Muscle of leg (tissue), 11 donors: ENCODE measurements around the gene NHSL2. TPM values are rescaled to one million over a fixed set of nuclear protein-coding genes. Genes with fewer than 3 reads are reported as not detected.
A peak's percentile ranks its signal among the peaks of the same experiment; 100 is the strongest.

Experiments used
- DNase-seq: peaks from one replicate; pipeline ENCODE4 v3.0.0; 2013
- H3K27ac ChIP-seq: one replicate; pipeline ENCODE4 v1.5.1; 2013; ENCODE audit warnings: mild to moderate bottlenecking, low read length, control low read depth
- H3K27me3 ChIP-seq: one replicate; pipeline ENCODE4 v1.6.1; 2013; ENCODE audit warnings: low read length; ENCODE audit not compliant: control insufficient read depth, insufficient read depth
- H3K36me3 ChIP-seq: one replicate; pipeline ENCODE4 v1.6.1; 2013; ENCODE audit warnings: low read length; ENCODE audit not compliant: control insufficient read depth, insufficient read depth
- H3K4me1 ChIP-seq: one replicate; pipeline ENCODE4 v1.6.1; 2013; ENCODE audit warnings: low read length; ENCODE audit not compliant: control insufficient read depth, insufficient read depth
- H3K4me3 ChIP-seq: one replicate; pipeline ENCODE4 v1.5.1; 2013; ENCODE audit warnings: low read length, control low read depth
- H3K9me3 ChIP-seq: replicated peaks from 2 replicates; pipeline ENCODE4 v1.6.1; 2013; ENCODE audit warnings: low read depth, low read length; ENCODE audit not compliant: control insufficient read depth
- WGBS: methylation state at CpG from one replicate; pipeline ENCODE4 v1.1.5; 2013; ENCODE audit warnings: missing lambda C conversion rate; ENCODE audit not compliant: insufficient coverage; 5-methylcytosine and 5-hydroxymethylcytosine counted together
- polyA plus RNA-seq, 8 donors: library from polyadenylated mRNA; unstranded; fragments of 120-200 nt; gene quantifications; one replicate each; pipeline versions ENCODE4 v1.2.1 to v1.2.3, GENCODE V29; 2013; ENCODE audit warnings: inconsistent platforms in 1 of 8, low replicate concordance in 1 of 8; ENCODE audit not compliant: insufficient read length in 8 of 8, insufficient read depth in 1 of 8
- total RNA-seq: library from RNA; stranded (reverse); fragments of 120-200 nt; gene quantifications from one replicate; pipeline ENCODE4 v1.2.4, GENCODE V29; 2013

Gene NHSL2
- total and polyA plus RNA-seq, 9 donors = 6.6 to 11.1 (median 8.3) TPM

GRCh38 chrX:72026341-72027023 lies 115.8 kb downstream of the NHSL2 start:
- Histone ChIP-seq H3K27ac (no peak overlapping the region), H3K4me3 (no peak overlapping the region), H3K9me3 (no peaks in the 10 kb centered on the region), H3K4me1 (peaks cover 13% of the 10 kb centered on the region), H3K36me3 (no peaks in the 10 kb centered on the region), H3K27me3 (peaks cover 57% of the 10 kb centered on the region)
- DNase-seq = no peak
- WGBS = no CpG with 5 or more reads among the region's 3 CpGs

DNA sequence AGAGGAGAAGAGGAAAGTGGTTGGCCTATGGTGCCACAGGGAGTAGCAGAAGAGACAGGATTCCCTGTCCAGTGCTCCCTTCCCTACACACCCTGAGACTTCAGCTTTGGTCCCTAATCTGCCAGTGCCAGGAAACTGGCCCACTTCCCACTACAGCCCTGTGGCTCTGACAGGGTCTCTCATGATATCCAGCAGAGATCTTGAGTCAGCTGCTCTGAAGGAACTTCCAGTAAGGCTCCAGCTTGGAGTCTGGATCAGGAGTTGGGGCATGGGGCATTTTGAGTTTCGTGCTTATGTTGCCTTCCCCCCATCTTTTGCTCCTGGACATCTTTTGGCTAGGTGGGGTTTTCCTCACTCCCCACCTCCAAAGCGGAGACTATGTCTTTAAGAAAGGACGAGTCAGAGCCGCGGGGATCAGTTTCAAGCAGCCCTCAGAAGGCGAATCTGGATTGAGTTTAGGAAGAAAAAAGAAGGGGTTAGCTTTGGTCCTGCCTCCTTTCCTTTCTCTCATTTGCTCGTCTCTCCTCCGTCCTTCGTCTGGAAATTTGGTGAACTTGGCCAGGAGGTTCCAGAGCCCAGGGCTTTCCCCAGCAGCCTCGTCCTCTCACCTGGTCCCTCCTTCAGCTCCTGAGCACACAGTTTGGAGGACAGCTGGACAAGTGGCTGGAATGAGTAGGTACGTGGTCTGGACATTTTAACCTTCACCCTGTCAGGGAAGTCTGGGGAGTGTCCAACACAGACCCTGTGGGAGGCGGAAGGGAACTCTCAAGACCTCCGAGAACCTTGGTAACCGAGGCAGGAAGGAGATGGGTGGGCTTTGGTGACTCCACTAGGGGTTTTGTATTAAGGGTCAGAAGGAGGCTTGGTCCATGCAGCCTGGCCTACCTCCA lies 116.6 kb downstream of the NHSL2 start:
- Histone ChIP-seq H3K27ac (no peak overlapping the region), H3K4me1 (peaks cover 13% of the 10 kb centered on the region), H3K36me3 (no peaks in the 10 kb centered on the region), H3K9me3 (no peaks in the 10 kb centered on the region), H3K27me3 (peaks cover 52% of the 10 kb centered on the region), H3K4me3 (no peak overlapping the region)
- peak; percentile 44 for DNase-seq
- 21% methylated on average over 2 of the region's 14 CpGs for WGBS

DNA sequence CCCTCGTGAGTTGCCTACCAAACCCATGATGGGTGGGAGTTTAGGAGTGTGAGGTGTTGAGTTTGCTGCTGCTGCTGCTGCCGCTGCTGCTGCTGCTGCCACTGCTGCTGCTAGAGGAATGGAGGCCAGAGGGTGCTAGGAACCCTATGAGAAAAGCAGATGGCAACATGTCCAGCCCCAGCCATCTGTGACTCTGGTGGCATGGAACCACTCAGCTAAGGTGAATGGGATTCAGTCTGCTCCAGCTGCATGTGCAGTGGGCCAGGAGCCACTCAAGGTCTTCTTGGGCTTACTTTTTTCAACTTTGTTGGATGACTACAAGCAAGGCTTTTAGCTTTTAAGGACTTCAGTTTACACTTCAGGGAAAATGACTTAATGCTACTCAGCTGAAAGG lies 117.3 kb downstream of the NHSL2 start:
- DNase-seq = no peak
- Histone ChIP-seq H3K4me3 (no peak overlapping the region), H3K4me1 (peaks cover 13% of the 10 kb centered on the region), H3K9me3 (no peaks in the 10 kb centered on the region), H3K27me3 (peaks cover 50% of the 10 kb centered on the region), H3K36me3 (no peaks in the 10 kb centered on the region), H3K27ac (no peak overlapping the region)
- 69% methylated on average over 2 of the region's 2 CpGs for WGBS

- no peak overlapping the region for H3K4me3 ChIP-seq
- 68% methylated on average over 4 of the region's 6 CpGs for WGBS
- no peak overlapping the region for H3K27ac ChIP-seq
- no peaks in the 10 kb centered on the region for H3K36me3 ChIP-seq
- H3K9me3 ChIP-seq = no peaks in the 10 kb centered on the region
- no peak for DNase-seq
- peaks cover 13% of the 10 kb centered on the region for H3K4me1 ChIP-seq
- H3K27me3 ChIP-seq = peaks cover 45% of the 10 kb centered on the region
Observed at GRCh38 chrX:72028701-72029470, 118.2 kb downstream of the NHSL2 start.

- Histone ChIP-seq H3K27me3 (peaks cover 44% of the 10 kb centered on the region), H3K4me3 (no peak overlapping the region), H3K4me1 (peaks cover 13% of the 10 kb centered on the region), H3K36me3 (no peaks in the 10 kb centered on the region), H3K9me3 (no peaks in the 10 kb centered on the region), H3K27ac (no peak overlapping the region)
- peak; percentile 51 for DNase-seq
- 61% methylated on average over 2 of the region's 7 CpGs for WGBS
Observed at GRCh38 chrX:72029483-72030411, 119.1 kb downstream of the NHSL2 start.

GRCh38 chrX:72030431-72030830 lies 119.8 kb downstream of the NHSL2 start:
- no peak overlapping the region for H3K27ac ChIP-seq
- peaks cover 13% of the 10 kb centered on the region for H3K4me1 ChIP-seq
- H3K27me3 ChIP-seq = peaks cover 40% of the 10 kb centered on the region
- DNase-seq = no peak
- no peaks in the 10 kb centered on the region for H3K36me3 ChIP-seq
- H3K4me3 ChIP-seq = no peak overlapping the region
- WGBS = no CpG with 5 or more reads among the region's 3 CpGs
- no peaks in the 10 kb centered on the region for H3K9me3 ChIP-seq

GRCh38 chrX:72031118-72031517 lies 120.5 kb downstream of the NHSL2 start:
- no CpG with 5 or more reads among the region's 1 CpG for WGBS
- Histone ChIP-seq H3K36me3 (no peaks in the 10 kb centered on the region), H3K4me1 (peaks cover 13% of the 10 kb centered on the region), H3K27ac (no peak overlapping the region), H3K9me3 (peaks cover 4% of the 10 kb centered on the region), H3K27me3 (peaks cover 38% of the 10 kb centered on the region), H3K4me3 (no peak overlapping the region)
- no peak for DNase-seq

DNA sequence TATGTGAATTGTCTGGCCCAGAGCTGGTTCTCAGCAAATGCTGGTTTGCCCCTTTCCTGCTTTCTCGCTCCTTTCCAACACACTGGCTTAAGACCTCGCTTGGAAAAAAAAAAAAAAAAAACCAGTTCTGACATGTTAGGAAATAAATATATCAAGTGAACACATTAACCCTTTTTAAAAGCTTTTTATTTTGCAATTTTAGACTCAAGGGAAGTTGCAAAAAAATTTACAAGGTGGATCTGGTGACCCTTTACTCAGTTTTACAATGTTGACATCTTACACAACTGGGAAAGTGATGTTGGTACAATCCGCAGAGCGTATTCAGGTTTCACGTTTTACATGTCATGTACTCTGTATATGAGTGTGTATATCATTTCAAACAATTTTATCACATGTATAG lies 121.0 kb downstream of the NHSL2 start:
- no peak overlapping the region for H3K27ac ChIP-seq
- H3K4me1 ChIP-seq = peaks cover 13% of the 10 kb centered on the region
- no CpG with 5 or more reads among the region's 5 CpGs for WGBS
- H3K4me3 ChIP-seq = no peak overlapping the region
- peaks cover 33% of the 10 kb centered on the region for H3K27me3 ChIP-seq
- DNase-seq = no peak
- no peaks in the 10 kb centered on the region for H3K36me3 ChIP-seq
- peaks cover 7% of the 10 kb centered on the region for H3K9me3 ChIP-seq

DNA sequence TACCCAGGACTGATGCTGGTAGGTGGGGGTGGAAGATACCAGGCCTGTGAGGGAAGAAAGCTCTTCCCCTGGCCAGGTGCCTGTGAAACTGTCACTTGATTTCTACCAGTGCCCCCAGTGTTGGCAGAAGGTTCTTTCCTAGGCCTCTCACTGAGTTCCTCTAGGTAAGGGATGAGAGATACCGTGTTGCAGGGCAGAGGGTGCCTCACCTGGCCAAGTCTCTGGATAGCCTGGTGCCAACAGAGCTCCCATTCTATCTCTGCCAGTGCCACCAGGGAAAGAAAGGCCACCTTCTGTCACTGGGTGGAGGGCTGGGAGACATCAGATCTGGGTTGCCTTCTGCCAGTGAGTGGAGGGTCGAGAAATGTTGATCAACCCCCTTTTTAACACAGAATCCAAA lies 127.0 kb downstream of the NHSL2 start:
- Histone ChIP-seq H3K27ac (no peak overlapping the region), H3K9me3 (peaks cover 7% of the 10 kb centered on the region), H3K27me3 (peaks cover 32% of the 10 kb centered on the region), H3K4me3 (no peak overlapping the region), H3K36me3 (no peaks in the 10 kb centered on the region), H3K4me1 (peaks cover 22% of the 10 kb centered on the region)
- WGBS = no CpG with 5 or more reads among the region's 2 CpGs
- DNase-seq = no peak
